HepG2 (cell line): Measurements from ENCODE around the gene MRPS10. TPM values are rescaled to one million over a fixed set of nuclear protein-coding genes. Genes with fewer than 3 reads are reported as not detected.

Source experiments
- HINFP ChIP-seq: sonication (generic); formaldehyde crosslinking; IDR thresholded peaks from 2 replicates; pipeline ENCODE4 v1.4.0; 2020; ENCODE audit warnings: low read depth, mild to moderate bottlenecking, missing genetic modification reagents
- HOXA7 ChIP-seq: sonication (generic); formaldehyde crosslinking; IDR thresholded peaks from 2 replicates; pipeline ENCODE4 v1.8.1; 2022; ENCODE audit warnings: mild to moderate bottlenecking, missing genetic modification reagents, moderate library complexity
- KDM4B ChIP-seq: sonication (generic); formaldehyde crosslinking; IDR thresholded peaks from 2 replicates; pipeline ENCODE4 v1.4.0; 2020; ENCODE audit warnings: missing genetic modification reagents
- KDM6A ChIP-seq: IDR thresholded peaks from 2 replicates; pipeline ENCODE4 v1.6.1; 2016; ENCODE audit warnings: low read depth
- KMT2B ChIP-seq: IDR thresholded peaks from 2 replicates; pipeline ENCODE4 v1.6.1; 2016; ENCODE audit warnings: missing genetic modification reagents, missing compliant biosample characterization
- MIXL1 ChIP-seq: IDR thresholded peaks from 2 replicates; pipeline ENCODE4 v1.6.1; 2016
- POLR2A ChIP-seq, 2 experiments: IDR thresholded peaks; 2 replicates each; pipeline ENCODE4 v1.6.1; 2011; ENCODE audit warnings: low read depth in 2 of 2, low read length in 2 of 2, mild to moderate bottlenecking in 1 of 2, moderate library complexity in 1 of 2; ENCODE audit not compliant: insufficient read depth in 1 of 2
- RFX5 ChIP-seq: IDR thresholded peaks from 2 replicates; pipeline ENCODE4 v1.6.1; 2011; ENCODE audit warnings: low read depth, low read length, improper control_type of control experiment
- SNAPC5 ChIP-seq: sonication (generic); formaldehyde crosslinking; IDR thresholded peaks from 2 replicates; pipeline ENCODE4 v1.8.1; 2023; ENCODE audit warnings: mild to moderate bottlenecking, missing genetic modification reagents, borderline replicate concordance
- ZBTB7B ChIP-seq: sonication (generic); formaldehyde crosslinking; IDR thresholded peaks from 2 replicates; pipeline ENCODE4 v1.4.0; 2020; ENCODE audit warnings: missing genetic modification reagents
- ZNF770 ChIP-seq: sonication (generic); formaldehyde crosslinking; IDR thresholded peaks from 2 replicates; pipeline ENCODE4 v1.5.0; 2020; ENCODE audit warnings: mild to moderate bottlenecking, missing genetic modification reagents
- polyA plus RNA-seq, 8 experiments: library from polyadenylated mRNA; depleted of rRNA in 3 of 8; stranded (reverse) in 7 of 8; unstranded in 1 of 8; fragments of >200 nt; fragmentation: Illumina TruSeq in 4 of 8; extraction: Trizol in 4 of 8; gene quantifications; 2 replicates each; pipeline versions ENCODE4 v1.2.1 to v1.2.3, GENCODE V29; 2011 to 2016; ENCODE audit warnings: low read depth in 4 of 8, missing spikeins in 1 of 8, mixed read lengths in 1 of 8; ENCODE audit not compliant: insufficient read depth in 1 of 8
- total RNA-seq, 5 experiments: library from RNA; depleted of rRNA; stranded (reverse); fragments of >200 nt; fragmentation: Illumina TruSeq; extraction: Trizol; gene quantifications; 2 replicates each; pipeline ENCODE4 v1.2.3, GENCODE V29; 2016; ENCODE audit warnings: low read depth in 1 of 5
- TF ChIP-seq, protein P1 (sequence below): sonication (generic); formaldehyde crosslinking; IDR thresholded peaks from 2 replicates; pipeline ENCODE4 v1.5.0; 2020; ENCODE audit warnings: missing genetic modification reagents
- TF ChIP-seq, protein P2 (sequence below): sonication (generic); formaldehyde crosslinking; IDR thresholded peaks from 2 replicates; pipeline ENCODE4 v1.5.0; 2020; ENCODE audit warnings: mild to moderate bottlenecking, missing genetic modification reagents
- TF ChIP-seq, protein P3 (sequence below): sonication (generic); formaldehyde crosslinking; conservative IDR thresholded peaks from 2 replicates; pipeline ENCODE4 v1.4.0; 2020; ENCODE audit warnings: missing genetic modification reagents
- TF ChIP-seq, protein P4 (sequence below): sonication (generic); formaldehyde crosslinking; IDR thresholded peaks from 2 replicates; pipeline ENCODE4 v1.4.0; 2020; ENCODE audit warnings: missing genetic modification reagents

The MRPS10 gene
- total and polyA plus RNA-seq, 2 of the 13 experiments (the other 11 are each of a cell fraction or from before 2014, with no cell fraction given), result 31.7 to 54.6 TPM

- TF ChIP-seq ZNF770 (CRISPR knock-in tag) (peak; percentile 99), POLR2A (IDR thresholded peaks at IDR 0.05; ENCODE audit: insufficient read depth in 1 of 2, low read depth in 2 of 2, low read length in 2 of 2) (peak; percentile 89 to 96), KDM4B (CRISPR knock-in tag) (peak; percentile 80), HOXA7 (CRISPR knock-in tag) (no peak), HINFP (0 out of 2 replicates have a peak, but pooled peaks have one; percentile 21), RFX5 (no peak), KDM6A (CRISPR knock-in tag) (no peak), ZBTB7B (CRISPR knock-in tag) (no peak), SNAPC5 (CRISPR knock-in tag) (no peak), MIXL1 (CRISPR knock-in tag) (peak; percentile 79), KMT2B (peak; percentile 99)
- TF ChIP-seq, protein P1, sequence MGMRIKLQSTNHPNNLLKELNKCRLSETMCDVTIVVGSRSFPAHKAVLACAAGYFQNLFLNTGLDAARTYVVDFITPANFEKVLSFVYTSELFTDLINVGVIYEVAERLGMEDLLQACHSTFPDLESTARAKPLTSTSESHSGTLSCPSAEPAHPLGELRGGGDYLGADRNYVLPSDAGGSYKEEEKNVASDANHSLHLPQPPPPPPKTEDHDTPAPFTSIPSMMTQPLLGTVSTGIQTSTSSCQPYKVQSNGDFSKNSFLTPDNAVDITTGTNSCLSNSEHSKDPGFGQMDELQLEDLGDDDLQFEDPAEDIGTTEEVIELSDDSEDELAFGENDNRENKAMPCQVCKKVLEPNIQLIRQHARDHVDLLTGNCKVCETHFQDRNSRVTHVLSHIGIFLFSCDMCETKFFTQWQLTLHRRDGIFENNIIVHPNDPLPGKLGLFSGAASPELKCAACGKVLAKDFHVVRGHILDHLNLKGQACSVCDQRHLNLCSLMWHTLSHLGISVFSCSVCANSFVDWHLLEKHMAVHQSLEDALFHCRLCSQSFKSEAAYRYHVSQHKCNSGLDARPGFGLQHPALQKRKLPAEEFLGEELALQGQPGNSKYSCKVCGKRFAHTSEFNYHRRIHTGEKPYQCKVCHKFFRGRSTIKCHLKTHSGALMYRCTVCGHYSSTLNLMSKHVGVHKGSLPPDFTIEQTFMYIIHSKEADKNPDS (CRISPR knock-in tag), result no peak
- TF ChIP-seq, protein P2, sequence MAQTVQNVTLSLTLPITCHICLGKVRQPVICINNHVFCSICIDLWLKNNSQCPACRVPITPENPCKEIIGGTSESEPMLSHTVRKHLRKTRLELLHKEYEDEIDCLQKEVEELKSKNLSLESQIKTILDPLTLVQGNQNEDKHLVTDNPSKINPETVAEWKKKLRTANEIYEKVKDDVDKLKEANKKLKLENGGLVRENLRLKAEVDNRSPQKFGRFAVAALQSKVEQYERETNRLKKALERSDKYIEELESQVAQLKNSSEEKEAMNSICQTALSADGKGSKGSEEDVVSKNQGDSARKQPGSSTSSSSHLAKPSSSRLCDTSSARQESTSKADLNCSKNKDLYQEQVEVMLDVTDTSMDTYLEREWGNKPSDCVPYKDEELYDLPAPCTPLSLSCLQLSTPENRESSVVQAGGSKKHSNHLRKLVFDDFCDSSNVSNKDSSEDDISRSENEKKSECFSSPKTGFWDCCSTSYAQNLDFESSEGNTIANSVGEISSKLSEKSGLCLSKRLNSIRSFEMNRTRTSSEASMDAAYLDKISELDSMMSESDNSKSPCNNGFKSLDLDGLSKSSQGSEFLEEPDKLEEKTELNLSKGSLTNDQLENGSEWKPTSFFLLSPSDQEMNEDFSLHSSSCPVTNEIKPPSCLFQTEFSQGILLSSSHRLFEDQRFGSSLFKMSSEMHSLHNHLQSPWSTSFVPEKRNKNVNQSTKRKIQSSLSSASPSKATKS (CRISPR knock-in tag), result 0 out of 2 replicates have a peak, but pooled peaks have one; percentile 84
- TF ChIP-seq, protein P3, sequence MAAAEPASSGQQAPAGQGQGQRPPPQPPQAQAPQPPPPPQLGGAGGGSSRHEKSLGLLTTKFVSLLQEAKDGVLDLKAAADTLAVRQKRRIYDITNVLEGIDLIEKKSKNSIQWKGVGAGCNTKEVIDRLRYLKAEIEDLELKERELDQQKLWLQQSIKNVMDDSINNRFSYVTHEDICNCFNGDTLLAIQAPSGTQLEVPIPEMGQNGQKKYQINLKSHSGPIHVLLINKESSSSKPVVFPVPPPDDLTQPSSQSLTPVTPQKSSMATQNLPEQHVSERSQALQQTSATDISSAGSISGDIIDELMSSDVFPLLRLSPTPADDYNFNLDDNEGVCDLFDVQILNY (CRISPR knock-in tag), result 0 out of 2 replicates have a peak, but pooled peaks have one; percentile 29
- TF ChIP-seq, protein P4, sequence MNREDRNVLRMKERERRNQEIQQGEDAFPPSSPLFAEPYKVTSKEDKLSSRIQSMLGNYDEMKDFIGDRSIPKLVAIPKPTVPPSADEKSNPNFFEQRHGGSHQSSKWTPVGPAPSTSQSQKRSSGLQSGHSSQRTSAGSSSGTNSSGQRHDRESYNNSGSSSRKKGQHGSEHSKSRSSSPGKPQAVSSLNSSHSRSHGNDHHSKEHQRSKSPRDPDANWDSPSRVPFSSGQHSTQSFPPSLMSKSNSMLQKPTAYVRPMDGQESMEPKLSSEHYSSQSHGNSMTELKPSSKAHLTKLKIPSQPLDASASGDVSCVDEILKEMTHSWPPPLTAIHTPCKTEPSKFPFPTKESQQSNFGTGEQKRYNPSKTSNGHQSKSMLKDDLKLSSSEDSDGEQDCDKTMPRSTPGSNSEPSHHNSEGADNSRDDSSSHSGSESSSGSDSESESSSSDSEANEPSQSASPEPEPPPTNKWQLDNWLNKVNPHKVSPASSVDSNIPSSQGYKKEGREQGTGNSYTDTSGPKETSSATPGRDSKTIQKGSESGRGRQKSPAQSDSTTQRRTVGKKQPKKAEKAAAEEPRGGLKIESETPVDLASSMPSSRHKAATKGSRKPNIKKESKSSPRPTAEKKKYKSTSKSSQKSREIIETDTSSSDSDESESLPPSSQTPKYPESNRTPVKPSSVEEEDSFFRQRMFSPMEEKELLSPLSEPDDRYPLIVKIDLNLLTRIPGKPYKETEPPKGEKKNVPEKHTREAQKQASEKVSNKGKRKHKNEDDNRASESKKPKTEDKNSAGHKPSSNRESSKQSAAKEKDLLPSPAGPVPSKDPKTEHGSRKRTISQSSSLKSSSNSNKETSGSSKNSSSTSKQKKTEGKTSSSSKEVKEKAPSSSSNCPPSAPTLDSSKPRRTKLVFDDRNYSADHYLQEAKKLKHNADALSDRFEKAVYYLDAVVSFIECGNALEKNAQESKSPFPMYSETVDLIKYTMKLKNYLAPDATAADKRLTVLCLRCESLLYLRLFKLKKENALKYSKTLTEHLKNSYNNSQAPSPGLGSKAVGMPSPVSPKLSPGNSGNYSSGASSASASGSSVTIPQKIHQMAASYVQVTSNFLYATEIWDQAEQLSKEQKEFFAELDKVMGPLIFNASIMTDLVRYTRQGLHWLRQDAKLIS (CRISPR knock-in tag), result no peak
Observed at GRCh38 chr6:42217519-42218367, at the start of gene MRPS10 (continued).
